HCT116 (cell line): ENCODE data around the gene SIL1. TPM values are rescaled to one million over a fixed set of nuclear protein-coding genes. Genes with fewer than 3 reads are reported as not detected.

Source experiments
- ATAC-seq: fragments of 200-7000 bp; cut with Tn5 transposase; 2 replicates; pipeline ENCODE4 v1.9.1; 2020; ENCODE audit warnings: mild to moderate bottlenecking, moderate library complexity
- BruUV-seq: library from RNA; stranded (reverse); fragments of 400-500 nt; replicated peaks from 2 replicates; lab custom pipeline; 2021; lab: Mats Ljungman, UMichigan
- CTCF ChIA-PET: fragments of 300-600 bp; sonication (Branson Sonifier 250); formaldehyde crosslinking; loops from one replicate; lab custom pipeline; 2021; ENCODE audit warnings: antibody characterized with exemption; lab: Charles Lee
- POLR2A ChIA-PET: fragments of 300-600, 350-600 bp; sonication (Branson Sonifier 250); formaldehyde crosslinking; loops from one replicate; lab custom pipeline; 2021; ENCODE audit warnings: antibody characterized with exemption; lab: Charles Lee
- RAD21 ChIA-PET, 2 experiments: fragments of 300-600 bp; sonication (Branson Sonifier 250); formaldehyde crosslinking; loops; one replicate each; lab custom pipeline; 2023; ENCODE audit warnings: low total read pairs in 2 of 2; ENCODE audit not compliant: uncharacterized antibody in 2 of 2, unreplicated experiment in 2 of 2, low non-redundant PET in 1 of 2; lab: Charles Lee
- DNase-seq: peaks from one replicate; pipeline ENCODE4 v3.0.0-alpha.2; 2010; ENCODE audit warnings: low read depth, low spot score
- H2AFZ ChIP-seq: fragments of 200-600 bp; shearing (Covaris generic), sonication (generic); 2 replicates; pipeline ENCODE4 v1.6.1; 2017; ENCODE audit warnings: low read depth, mixed run types, mixed read lengths, antibody characterized with exemption, low read length; ENCODE audit not compliant: poor library complexity, severe bottlenecking
- H3K27ac ChIP-seq: 2 replicates; pipeline ENCODE4 v1.5.1; 2012; ENCODE audit warnings: low read depth, low read length
- H3K27me3 ChIP-seq: fragments of 200-600 bp; sonication (generic); 2 replicates; pipeline ENCODE4 v1.6.1; 2016; ENCODE audit warnings: mixed run types, low read length, mixed read lengths; ENCODE audit not compliant: insufficient read depth
- H3K36me3 ChIP-seq, 2 experiments: fragments of 200-500 bp in 1 of 2; fragments of 200-600 bp in 1 of 2; sonication (Bioruptor generic) in 1 of 2; sonication (generic) in 1 of 2; 2 replicates each; pipeline versions ENCODE4 v1.5.1 to v1.6.1; 2014 to 2016; ENCODE audit warnings: low read length in 2 of 2, inconsistent platforms in 1 of 2, mixed read lengths in 1 of 2, mixed run types in 1 of 2; ENCODE audit not compliant: insufficient read depth in 2 of 2, control insufficient read depth in 1 of 2
- H3K4me1 ChIP-seq, 2 experiments: fragments of 200-600 bp in 1 of 2; sonication (generic) in 1 of 2; 2 replicates each; pipeline versions ENCODE4 v1.5.1 to v1.6.1; 2012 to 2017; ENCODE audit warnings: low read length in 2 of 2, inconsistent platforms in 1 of 2, mild to moderate bottlenecking in 1 of 2, mixed read lengths in 1 of 2, mixed run types in 1 of 2, moderate library complexity in 1 of 2; ENCODE audit not compliant: insufficient read depth in 2 of 2, control insufficient read depth in 1 of 2
- H3K4me2 ChIP-seq: fragments of 200-600 bp; sonication (generic); 2 replicates; pipeline ENCODE4 v1.6.1; 2017; ENCODE audit warnings: mixed run types, low read length, mixed read lengths
- H3K4me3 ChIP-seq, 2 experiments: fragments of 200-600 bp in 1 of 2; sonication (generic) in 1 of 2; replicated peaks in 1 of 2; 2 replicates each; pipeline ENCODE4 v1.5.1; 2011 to 2016; ENCODE audit warnings: low read length in 2 of 2, control low read depth in 1 of 2, low read depth in 1 of 2, mild to moderate bottlenecking in 1 of 2, mixed read lengths in 1 of 2, mixed run types in 1 of 2
- H3K79me2 ChIP-seq: fragments of 200-600 bp; sonication (generic); 2 replicates; pipeline ENCODE4 v1.6.1; 2017; ENCODE audit warnings: mild to moderate bottlenecking, mixed run types, low read length, moderate library complexity, mixed read lengths; ENCODE audit not compliant: insufficient read depth
- H3K9ac ChIP-seq: fragments of 200-600 bp; sonication (generic); 2 replicates; pipeline ENCODE4 v1.6.1; 2016; ENCODE audit warnings: low read length, mixed read lengths
- H3K9me2 ChIP-seq: fragments of 200-600 bp; sonication (generic), shearing (Covaris generic); 2 replicates; pipeline ENCODE4 v1.6.1; 2017; ENCODE audit warnings: mixed run types, mild to moderate bottlenecking, moderate library complexity; ENCODE audit not compliant: insufficient read depth
- H3K9me3 ChIP-seq, 2 experiments: fragments of 200-500 bp in 1 of 2; fragments of 200-600 bp in 1 of 2; sonication (Bioruptor generic) in 1 of 2; sonication (generic) in 1 of 2; 2 replicates each; pipeline ENCODE4 v1.6.1; 2014 to 2017; ENCODE audit warnings: low read length in 2 of 2, mixed read lengths in 2 of 2, inconsistent platforms in 1 of 2, low read depth in 1 of 2, mild to moderate bottlenecking in 1 of 2, mixed run types in 1 of 2, moderate library complexity in 1 of 2; ENCODE audit not compliant: control insufficient read depth in 1 of 2, insufficient read depth in 1 of 2
- H4K20me1 ChIP-seq: fragments of 200-600 bp; sonication (generic), shearing (Covaris generic); 2 replicates; pipeline ENCODE4 v1.6.1; 2017; ENCODE audit warnings: mixed run types, mild to moderate bottlenecking, moderate library complexity; ENCODE audit not compliant: insufficient read depth
- CBX3 ChIP-seq: IDR thresholded peaks from 2 replicates; pipeline ENCODE4 v1.6.1; 2012; ENCODE audit warnings: low read depth
- CEBPB ChIP-seq: IDR thresholded peaks from 2 replicates; pipeline ENCODE4 v1.6.1; 2012; ENCODE audit warnings: low read depth
- EGR1 ChIP-seq: IDR thresholded peaks from 2 replicates; pipeline ENCODE4 v1.6.1; 2012; ENCODE audit warnings: low read depth
- EZH2 ChIP-seq: fragments of 200-600 bp; sonication (generic); IDR thresholded peaks from 2 replicates; pipeline ENCODE4 v1.6.1; 2017; ENCODE audit warnings: antibody characterized with exemption, mixed run types
- EZH2phosphoT487 ChIP-seq: fragments of 200-600 bp; IDR thresholded peaks from 2 replicates; pipeline ENCODE4 v1.6.1; 2018; ENCODE audit warnings: antibody characterized with exemption, borderline replicate concordance
- FOSL1 ChIP-seq: IDR thresholded peaks from 2 replicates; pipeline ENCODE4 v1.6.1; 2012; ENCODE audit warnings: low read depth
- JUND ChIP-seq: IDR thresholded peaks from 2 replicates; pipeline ENCODE4 v1.6.1; 2012
- POLR2A ChIP-seq: IDR thresholded peaks from 2 replicates; pipeline ENCODE4 v1.7.0; 2011; ENCODE audit warnings: borderline replicate concordance; ENCODE audit not compliant: insufficient read depth, insufficient read length; ENCODE audit errors: extremely low read depth
- POLR2AphosphoS5 ChIP-seq: IDR thresholded peaks from 2 replicates; pipeline ENCODE4 v1.6.1; 2011; ENCODE audit warnings: mild to moderate bottlenecking, low read depth, low read length, moderate library complexity
- RAD21 ChIP-seq: IDR thresholded peaks from 2 replicates; pipeline ENCODE4 v1.6.1; 2012; ENCODE audit warnings: low read depth, mild to moderate bottlenecking
- SRF ChIP-seq: IDR thresholded peaks from 2 replicates; pipeline ENCODE4 v1.6.1; 2012; ENCODE audit warnings: low read depth
- YY1 ChIP-seq: IDR thresholded peaks from 2 replicates; pipeline ENCODE4 v1.6.1; 2011; ENCODE audit warnings: low read length, low read depth, moderate library complexity, mild to moderate bottlenecking; ENCODE audit not compliant: insufficient replicate concordance; ENCODE audit errors: extremely low read depth
- ZBTB33 ChIP-seq: IDR thresholded peaks from 2 replicates; pipeline ENCODE4 v1.6.1; 2011; ENCODE audit warnings: mild to moderate bottlenecking, low read length, moderate library complexity; ENCODE audit not compliant: insufficient replicate concordance; ENCODE audit errors: extremely low read depth
- ZFX ChIP-seq: fragments of 450-650 bp; IDR thresholded peaks from 2 replicates; pipeline ENCODE4 v1.6.1; 2017
- intact Hi-C: fragments of 100-400 bp; cut with micrococcal nuclease; formaldehyde crosslinking; loops from 2 replicates; pipeline ENCODE4 v1.10.0; 2022
- total RNA-seq: library from RNA; stranded (reverse); gene quantifications from one replicate; pipeline ENCODE4 v1.2.1, GENCODE V29; 2021; ENCODE audit not compliant: unreplicated experiment

Gene SIL1
- total RNA-seq, 1 experiment from 2014 or later, result 34.0 TPM

GRCh38 chr5:138963763-138964371 lies 234.3 kb downstream of the SIL1 start:
- ChIA-PET RAD21 (no interaction called here), POLR2A (no interaction called here), CTCF (no interaction called here)
- no peak overlapping the region for H3K27ac ChIP-seq
- BruUV-seq, result no TSS peak
- TF ChIP-seq ZBTB33 (no peak), EGR1 (no peak)
- H3K36me3 ChIP-seq, result no peaks in the 10 kb centered on the region
- no peak overlapping the region for H3K4me2 ChIP-seq
- no peak overlapping the region for H3K9ac ChIP-seq
- H4K20me1 ChIP-seq, result no peaks in the 10 kb centered on the region
- no peaks in the 10 kb centered on the region for H3K79me2 ChIP-seq
- intact Hi-C loops, result no loop called here
- DNase-seq, result no peak
- no peak overlapping the region for H2AFZ ChIP-seq
- no peak overlapping the region for H3K4me3 ChIP-seq
- H3K4me1 ChIP-seq, result peaks cover 13 to 24% of the 10 kb centered on the region in 2 experiments
- H3K27me3 ChIP-seq, result no peaks in the 10 kb centered on the region
- no peaks in the 10 kb centered on the region for H3K9me3 ChIP-seq
- ATAC-seq, result no peak
- H3K9me2 ChIP-seq, result no peaks in the 10 kb centered on the region

- ATAC-seq, result no peak
- Histone ChIP-seq H3K9me3 (no peaks in the 10 kb centered on the region), H3K9ac (no peak overlapping the region), H3K36me3 (no peaks in the 10 kb centered on the region), H3K27ac (no peak overlapping the region), H3K4me2 (no peak overlapping the region), H4K20me1 (no peaks in the 10 kb centered on the region), H3K4me3 (no peak overlapping the region), H2AFZ (no peak overlapping the region), H3K4me1 (peaks cover 6 to 14% of the 10 kb centered on the region in 2 experiments; a peak in 3 of 4 replicates), H3K9me2 (no peaks in the 10 kb centered on the region), H3K79me2 (no peaks in the 10 kb centered on the region), H3K27me3 (no peaks in the 10 kb centered on the region)
- ChIA-PET CTCF (no interaction called here), POLR2A (no interaction called here), RAD21 (no interaction called here)
- no TSS peak for BruUV-seq
- no peak for DNase-seq
- intact Hi-C loops, result no loop called here
- TF ChIP-seq ZBTB33 (no peak), ZFX (no peak), YY1 (no peak), EZH2phosphoT487 (no peak), CEBPB (no peak), RAD21 (no peak), SRF (no peak), CBX3 (no peak), EZH2 (no peak), EGR1 (no peak), POLR2AphosphoS5 (no peak), POLR2A (no peak), JUND (no peak), FOSL1 (no peak)
Measured at GRCh38 chr5:138962614-138963370, 235.4 kb downstream of the SIL1 start.
